ENCODE measurements around the gene FOCAD. TPM values are rescaled to one million over a fixed set of nuclear protein-coding genes. Genes with fewer than 3 reads are reported as not detected.

FOCAD gene
- total RNA-seq, 2 donors from 2014 or later: 21.5 to 85.7 TPM

DNA sequence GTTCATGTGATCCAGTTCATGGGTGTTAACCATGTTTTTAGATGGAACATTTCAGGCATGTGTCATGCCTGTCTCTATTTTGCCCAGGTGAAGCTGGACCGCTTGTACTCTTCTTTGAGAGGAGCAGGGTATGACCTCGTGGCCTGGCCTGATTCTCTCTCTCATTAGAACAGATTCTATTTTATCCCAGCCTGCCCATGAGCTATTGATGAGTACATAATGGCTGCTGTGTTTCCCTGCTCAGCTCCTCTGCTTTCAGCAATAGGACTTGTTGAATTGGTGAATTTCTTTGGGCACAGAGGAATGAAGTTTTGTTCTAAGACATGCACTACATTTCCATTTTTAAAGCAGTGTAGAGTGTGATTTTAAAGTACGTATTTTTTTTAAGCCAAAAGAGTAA is 261.2 kb downstream of the FOCAD start:
- Histone ChIP-seq H3K9me3 (no peaks in the 10 kb centered on the region), H3K4me3 (no peak overlapping the region), H3K27ac (no peak overlapping the region), H3K4me1 (no peaks in the 10 kb centered on the region), H3K27me3 (no peaks in the 10 kb centered on the region), H3K36me3 (replicated peaks in 1 of 2; ENCODE audit: insufficient read depth in 1 of 2, low read depth in 2 of 2) (peaks cover 0 to 2% of the 10 kb centered on the region in 2 donors)
- TF ChIP-seq, protein P1, sequence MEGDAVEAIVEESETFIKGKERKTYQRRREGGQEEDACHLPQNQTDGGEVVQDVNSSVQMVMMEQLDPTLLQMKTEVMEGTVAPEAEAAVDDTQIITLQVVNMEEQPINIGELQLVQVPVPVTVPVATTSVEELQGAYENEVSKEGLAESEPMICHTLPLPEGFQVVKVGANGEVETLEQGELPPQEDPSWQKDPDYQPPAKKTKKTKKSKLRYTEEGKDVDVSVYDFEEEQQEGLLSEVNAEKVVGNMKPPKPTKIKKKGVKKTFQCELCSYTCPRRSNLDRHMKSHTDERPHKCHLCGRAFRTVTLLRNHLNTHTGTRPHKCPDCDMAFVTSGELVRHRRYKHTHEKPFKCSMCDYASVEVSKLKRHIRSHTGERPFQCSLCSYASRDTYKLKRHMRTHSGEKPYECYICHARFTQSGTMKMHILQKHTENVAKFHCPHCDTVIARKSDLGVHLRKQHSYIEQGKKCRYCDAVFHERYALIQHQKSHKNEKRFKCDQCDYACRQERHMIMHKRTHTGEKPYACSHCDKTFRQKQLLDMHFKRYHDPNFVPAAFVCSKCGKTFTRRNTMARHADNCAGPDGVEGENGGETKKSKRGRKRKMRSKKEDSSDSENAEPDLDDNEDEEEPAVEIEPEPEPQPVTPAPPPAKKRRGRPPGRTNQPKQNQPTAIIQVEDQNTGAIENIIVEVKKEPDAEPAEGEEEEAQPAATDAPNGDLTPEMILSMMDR (IDR thresholded peaks at IDR 0.05): no peak
- TF ChIP-seq POLR2A (IDR thresholded peaks at IDR 0.05): no peak
- intact Hi-C loops (cut with DNase I): no loop called here
- ATAC-seq: no peak
- 77 to 85% methylated on average over 3 of the region's 3 CpGs for WGBS, 2 donors
- no peak for DNase-seq

DNA sequence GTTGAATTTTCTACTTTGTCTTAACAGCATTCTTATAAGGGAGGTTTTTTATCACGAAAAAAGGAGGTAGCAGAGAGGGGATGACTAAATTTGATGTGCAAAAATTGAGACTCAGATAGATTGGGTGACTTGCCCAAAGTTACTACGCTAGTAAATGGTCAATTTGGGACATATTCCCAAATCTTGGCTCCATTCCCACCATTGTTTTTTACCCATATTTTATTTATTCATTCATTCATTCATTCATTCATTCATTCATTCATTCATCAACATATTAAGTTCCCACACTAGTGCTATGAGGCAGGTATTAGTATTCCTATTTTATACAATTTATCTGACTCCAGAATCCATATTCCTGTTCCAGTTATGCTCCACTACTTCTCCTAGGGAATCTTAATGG is 261.8 kb downstream of the FOCAD start:
- no peak for DNase-seq
- ATAC-seq: no peak
- Histone ChIP-seq H3K27me3 (no peaks in the 10 kb centered on the region), H3K27ac (no peak overlapping the region), H3K9me3 (no peaks in the 10 kb centered on the region), H3K4me3 (no peak overlapping the region), H3K4me1 (no peaks in the 10 kb centered on the region), H3K36me3 (replicated peaks in 1 of 2; ENCODE audit: insufficient read depth in 1 of 2, low read depth in 2 of 2) (peaks cover 0 to 2% of the 10 kb centered on the region in 2 donors)
- intact Hi-C loops (cut with DNase I): no loop called here
- WGBS, 2 donors: 83 to 91% methylated on average over 2 of the region's 2 CpGs
- TF ChIP-seq, protein P1 (IDR thresholded peaks at IDR 0.05): no peak
- no peak for TF ChIP-seq POLR2A (IDR thresholded peaks at IDR 0.05)

DNA sequence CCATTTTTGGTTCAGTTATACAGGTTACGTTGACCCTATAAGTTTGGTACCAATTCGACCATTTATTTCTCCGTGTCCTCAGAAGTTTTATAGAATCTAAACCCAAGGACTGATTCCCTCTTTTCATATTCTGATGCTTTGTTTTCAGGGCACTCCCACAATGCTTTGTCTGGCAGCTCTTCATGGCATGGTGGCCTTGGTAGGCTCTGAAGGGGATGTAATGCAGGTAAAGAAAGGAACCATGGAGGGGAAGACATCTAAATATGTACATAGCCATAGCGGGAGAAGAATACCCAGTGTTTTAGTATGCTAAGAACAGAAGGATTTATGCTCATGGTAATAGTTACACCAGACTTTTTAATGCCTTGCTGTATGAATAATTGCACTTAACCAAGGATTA is 264.6 kb downstream of the FOCAD start:
- intact Hi-C loops (cut with DNase I): no loop called here
- no peaks in the 10 kb centered on the region for H3K4me1 ChIP-seq
- DNase-seq (no peak), ATAC-seq (no peak)
- no peak overlapping the region for H3K27ac ChIP-seq
- TF ChIP-seq, protein P1 (IDR thresholded peaks at IDR 0.05): no peak
- TF ChIP-seq POLR2A (IDR thresholded peaks at IDR 0.05): no peak
- no peaks in the 10 kb centered on the region for H3K9me3 ChIP-seq
- H3K36me3 ChIP-seq (replicated peaks in 1 of 2; ENCODE audit: insufficient read depth in 1 of 2, low read depth in 2 of 2): peaks cover 0 to 8% of the 10 kb centered on the region in 2 donors
- H3K4me3 ChIP-seq: no peak overlapping the region
- 78 to 86% methylated on average over 4 of the region's 4 CpGs for WGBS, 2 donors
- no peaks in the 10 kb centered on the region for H3K27me3 ChIP-seq

DNA sequence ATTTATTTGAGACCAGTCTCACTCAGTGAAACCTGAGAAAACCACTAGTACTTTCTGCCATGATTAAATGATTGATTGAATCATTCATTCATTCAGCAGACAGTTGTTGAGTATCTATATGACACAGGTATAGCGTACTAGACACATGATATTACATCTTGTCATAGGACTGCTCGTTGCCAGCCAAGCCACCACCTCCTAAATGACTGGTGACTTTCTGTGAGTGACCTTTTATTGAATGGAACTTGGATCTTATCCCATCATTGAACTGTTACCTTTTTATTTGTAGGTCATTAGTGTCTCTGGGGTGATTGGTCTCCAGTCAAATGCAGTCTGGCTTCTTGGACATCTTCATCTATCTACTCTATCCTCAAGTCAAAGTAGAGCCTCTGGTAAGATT is 266.6 kb downstream of the FOCAD start:
- intact Hi-C loops (cut with DNase I): no loop called here
- H3K27ac ChIP-seq: no peak overlapping the region
- H3K9me3 ChIP-seq: no peaks in the 10 kb centered on the region
- no peak overlapping the region for H3K4me3 ChIP-seq
- H3K27me3 ChIP-seq: no peaks in the 10 kb centered on the region
- WGBS, 2 donors: 76 to 92% methylated on average over 2 of the region's 2 CpGs
- DNase-seq (no peak), ATAC-seq (no peak)
- no peaks in the 10 kb centered on the region for H3K4me1 ChIP-seq
- peaks cover 0 to 6% of the 10 kb centered on the region in 2 donors for H3K36me3 ChIP-seq (replicated peaks in 1 of 2; ENCODE audit: insufficient read depth in 1 of 2, low read depth in 2 of 2)
- TF ChIP-seq POLR2A (IDR thresholded peaks at IDR 0.05): no peak

DNA sequence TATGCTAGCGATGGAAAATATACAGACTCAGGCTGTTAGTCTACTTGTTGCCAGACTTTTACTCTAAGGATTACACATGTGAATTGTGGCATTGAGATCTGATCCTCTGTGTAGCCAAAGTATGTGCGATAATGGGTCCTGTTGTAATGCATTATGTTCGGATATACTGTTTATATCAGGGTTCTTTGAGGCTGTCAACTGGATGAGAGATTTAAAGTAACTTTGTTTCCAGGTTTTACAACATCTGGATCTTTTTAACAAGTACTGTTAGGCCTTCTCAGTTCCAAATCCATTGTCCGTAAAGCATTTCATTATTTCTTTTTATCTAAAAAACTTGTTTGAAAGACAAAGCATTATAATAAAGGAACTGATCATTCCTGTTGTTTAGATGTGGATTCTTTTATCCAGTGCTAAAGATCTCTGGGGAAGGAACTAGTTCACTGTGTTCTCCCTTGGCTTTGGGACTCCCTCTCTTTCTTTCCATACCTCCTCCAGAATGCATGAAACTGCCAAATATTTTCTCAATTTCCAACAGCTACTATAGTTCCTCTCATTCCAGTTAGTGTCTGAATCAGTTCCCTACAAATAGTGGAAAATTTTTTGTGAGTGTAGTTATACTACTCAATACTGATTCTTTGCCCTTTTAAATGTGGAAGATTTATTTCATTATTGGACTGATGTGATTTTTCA is 278.6 kb downstream of the FOCAD start:
- intact Hi-C loops (cut with DNase I): no loop called here
- no peaks in the 10 kb centered on the region for H3K4me1 ChIP-seq
- 91 to 93% methylated on average over 4 of the region's 4 CpGs for WGBS, 2 donors
- H3K36me3 ChIP-seq (replicated peaks in 1 of 2; ENCODE audit: insufficient read depth in 1 of 2, low read depth in 2 of 2): no peaks in the 10 kb centered on the region
- DNase-seq (no peak), ATAC-seq (no peak)
- H3K27me3 ChIP-seq: no peaks in the 10 kb centered on the region
- H3K27ac ChIP-seq: no peak overlapping the region
- TF ChIP-seq, protein P1 (IDR thresholded peaks at IDR 0.05): no peak
- no peak for TF ChIP-seq POLR2A (IDR thresholded peaks at IDR 0.05)
- peaks cover 0 to 3% (median 0%) of the 10 kb centered on the region in 3 donors for H3K9me3 ChIP-seq
- no peak overlapping the region for H3K4me3 ChIP-seq

Measured in body of pancreas (tissue), 4 donors.